Mesenchymal stem cell (in vitro differentiated cells and primary cell): Measurements from ENCODE around the gene ERICH2.

Source experiments
- DNase-seq: peaks from one replicate; pipeline ENCODE4 v3.0.0-alpha.2; 2013
- H2AFZ ChIP-seq: one replicate; pipeline ENCODE4 v1.6.1; 2013; ENCODE audit warnings: low read depth, mild to moderate bottlenecking, control low read depth, inconsistent platforms, low read length, moderate library complexity
- H2AK5ac ChIP-seq: 2 replicates; pipeline ENCODE4 v1.6.1; 2013; ENCODE audit warnings: low read length, moderate library complexity, mild to moderate bottlenecking, inconsistent platforms; ENCODE audit not compliant: severe bottlenecking
- H2BK120ac ChIP-seq: one replicate; pipeline ENCODE4 v1.6.1; 2013; ENCODE audit warnings: low read depth, mild to moderate bottlenecking, inconsistent platforms, low read length, moderate library complexity
- H2BK12ac ChIP-seq, 2 experiments: one replicate each; pipeline ENCODE4 v1.6.1; 2013; ENCODE audit warnings: inconsistent platforms in 2 of 2, low read length in 2 of 2, mild to moderate bottlenecking in 2 of 2, moderate library complexity in 2 of 2, control low read depth in 1 of 2
- H2BK15ac ChIP-seq: one replicate; pipeline ENCODE4 v1.6.1; 2013; ENCODE audit warnings: mild to moderate bottlenecking, low read depth, inconsistent platforms; ENCODE audit not compliant: poor library complexity, severe bottlenecking
- H2BK5ac ChIP-seq: 2 replicates; pipeline ENCODE4 v1.6.1; 2013; ENCODE audit warnings: low read depth, mild to moderate bottlenecking, low read length, control low read depth, inconsistent platforms; ENCODE audit not compliant: poor library complexity, severe bottlenecking
- H3K14ac ChIP-seq, 2 experiments: one replicate each; pipeline ENCODE4 v1.6.1; 2013; ENCODE audit warnings: inconsistent platforms in 2 of 2, low read length in 2 of 2, control low read depth in 1 of 2, mild to moderate bottlenecking in 1 of 2, moderate library complexity in 1 of 2
- H3K18ac ChIP-seq, 2 experiments: one replicate each; pipeline ENCODE4 v1.6.1; 2013; ENCODE audit warnings: inconsistent platforms in 2 of 2, low read length in 2 of 2, control low read depth in 1 of 2, low read depth in 1 of 2, mild to moderate bottlenecking in 1 of 2
- H3K23ac ChIP-seq, 2 experiments: one replicate each; pipeline ENCODE4 v1.6.1; 2013; ENCODE audit warnings: inconsistent platforms in 2 of 2, low read length in 2 of 2, mild to moderate bottlenecking in 2 of 2, moderate library complexity in 2 of 2, control low read depth in 1 of 2
- H3K27ac ChIP-seq: 2 replicates; pipeline ENCODE4 v1.5.1; 2013; ENCODE audit warnings: mild to moderate bottlenecking, moderate library complexity, low read length, control low read depth, inconsistent platforms; ENCODE audit not compliant: poor library complexity, severe bottlenecking
- H3K27me3 ChIP-seq, 2 experiments: 2 replicates each; pipeline versions ENCODE4 v1.6.1 to v1.7.0; 2013; ENCODE audit warnings: low read length in 2 of 2, mild to moderate bottlenecking in 2 of 2, moderate library complexity in 2 of 2, control low read depth in 1 of 2, inconsistent platforms in 1 of 2; ENCODE audit not compliant: control insufficient read depth in 1 of 2, insufficient read depth in 1 of 2
- H3K36me3 ChIP-seq, 2 experiments: 2 replicates each; pipeline versions ENCODE4 v1.6.1 to v1.7.0; 2013; ENCODE audit warnings: low read length in 2 of 2, control low read depth in 1 of 2, inconsistent platforms in 1 of 2, low read depth in 1 of 2, mild to moderate bottlenecking in 1 of 2; ENCODE audit not compliant: insufficient read depth in 2 of 2, control insufficient read depth in 1 of 2
- H3K4ac ChIP-seq, 2 experiments: one replicate each; pipeline ENCODE4 v1.6.1; 2013; ENCODE audit warnings: inconsistent platforms in 2 of 2, low read length in 2 of 2, mild to moderate bottlenecking in 2 of 2, moderate library complexity in 2 of 2, control low read depth in 1 of 2, low read depth in 1 of 2
- H3K4me1 ChIP-seq: 2 replicates; pipeline ENCODE4 v1.6.1; 2013; ENCODE audit warnings: low read depth, low read length, control low read depth; ENCODE audit not compliant: control insufficient read depth, insufficient read depth
- H3K4me2 ChIP-seq: 2 replicates; pipeline ENCODE4 v1.6.1; 2013; ENCODE audit warnings: low read length, mild to moderate bottlenecking, inconsistent platforms; ENCODE audit not compliant: poor library complexity, severe bottlenecking
- H3K4me3 ChIP-seq, 2 experiments: 2 replicates each; pipeline versions ENCODE4 v1.5.1 to v1.7.0; 2013; ENCODE audit warnings: low read length in 2 of 2, mild to moderate bottlenecking in 2 of 2, control low read depth in 1 of 2, low read depth in 1 of 2; ENCODE audit not compliant: insufficient read depth in 1 of 2
- H3K79me1 ChIP-seq: replicated peaks from 2 replicates; pipeline ENCODE4 v1.6.1; 2013; ENCODE audit warnings: mild to moderate bottlenecking, control low read depth, low read length, inconsistent platforms; ENCODE audit not compliant: poor library complexity, severe bottlenecking
- H3K9ac ChIP-seq: 2 replicates; pipeline ENCODE4 v1.7.0; 2013; ENCODE audit warnings: mild to moderate bottlenecking, low read length, moderate library complexity
- H3K9me3 ChIP-seq: 2 replicates; pipeline ENCODE4 v1.7.0; 2013; ENCODE audit warnings: mild to moderate bottlenecking, low read length; ENCODE audit not compliant: control insufficient read depth
- H4K8ac ChIP-seq: one replicate; pipeline ENCODE4 v1.6.1; 2013; ENCODE audit warnings: inconsistent platforms, mild to moderate bottlenecking, low read length, moderate library complexity
- H4K91ac ChIP-seq: one replicate; pipeline ENCODE4 v1.6.1; 2013; ENCODE audit warnings: mild to moderate bottlenecking, low read length, inconsistent platforms
- WGBS: methylation state at CpG from one replicate; pipeline ENCODE4 v1.1.7; 2013; ENCODE audit warnings: mixed read lengths; 5-methylcytosine and 5-hydroxymethylcytosine counted together

ERICH2 gene

DNA sequence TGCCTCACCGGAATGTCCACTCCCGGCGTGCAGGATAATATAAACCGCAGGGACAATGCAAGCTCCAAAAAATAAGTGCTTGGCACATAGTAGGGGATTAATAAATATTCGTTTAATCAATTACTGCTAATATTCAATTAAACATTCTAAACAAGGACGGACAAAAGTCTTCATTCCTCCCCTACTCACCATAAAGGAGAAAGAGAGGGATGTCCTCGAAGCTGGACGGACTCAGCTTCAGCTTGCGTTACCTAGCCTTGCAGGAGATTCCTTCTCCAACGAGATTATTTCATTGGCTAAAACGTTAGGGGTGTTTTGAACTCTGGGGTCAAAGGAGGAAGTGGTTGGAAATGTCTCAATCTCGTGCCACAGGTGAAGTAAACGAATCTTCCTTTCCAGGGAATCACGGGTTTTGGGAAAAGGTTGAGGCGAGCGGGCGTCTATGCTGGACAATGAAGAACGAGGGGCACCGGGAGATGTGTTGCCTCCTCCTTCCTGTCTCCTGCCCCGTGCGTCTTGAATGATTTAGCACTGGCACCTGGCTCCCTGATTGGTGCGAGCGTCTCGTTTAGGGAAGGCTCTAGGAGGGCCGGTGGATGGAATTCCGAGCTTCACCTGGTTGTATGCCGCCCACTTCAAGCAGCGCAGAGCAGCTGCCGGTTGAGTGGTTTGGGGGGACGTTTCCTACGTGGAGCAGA is 44.5 kb downstream of the ERICH2 start:
- no peak overlapping the region for H3K4ac ChIP-seq
- no peak overlapping the region for H4K8ac ChIP-seq
- no peak overlapping the region for H3K23ac ChIP-seq
- H3K27ac ChIP-seq = no peak overlapping the region
- H3K9me3 ChIP-seq = no peaks in the 10 kb centered on the region
- H2BK5ac ChIP-seq = no peak overlapping the region
- peaks cover 67 to 68% of the 10 kb centered on the region in 2 experiments for H3K27me3 ChIP-seq
- DNase-seq = no peak
- no peak overlapping the region for H2AK5ac ChIP-seq
- no peak overlapping the region for H3K9ac ChIP-seq
- no peak overlapping the region for H2BK12ac ChIP-seq
- H3K36me3 ChIP-seq = no peaks in the 10 kb centered on the region
- H3K4me1 ChIP-seq = peaks cover 31% of the 10 kb centered on the region
- H3K18ac ChIP-seq = no peak overlapping the region
- H3K79me1 ChIP-seq = no peaks in the 10 kb centered on the region
- H3K4me2 ChIP-seq = no peak overlapping the region
- H3K4me3 ChIP-seq = no peak overlapping the region
- WGBS = 34% methylated on average over 26 of the region's 31 CpGs
- no peak overlapping the region for H4K91ac ChIP-seq
- H2AFZ ChIP-seq = no peak overlapping the region
- no peak overlapping the region for H2BK15ac ChIP-seq
- no peak overlapping the region for H2BK120ac ChIP-seq
- H3K14ac ChIP-seq = no peak overlapping the region

DNA sequence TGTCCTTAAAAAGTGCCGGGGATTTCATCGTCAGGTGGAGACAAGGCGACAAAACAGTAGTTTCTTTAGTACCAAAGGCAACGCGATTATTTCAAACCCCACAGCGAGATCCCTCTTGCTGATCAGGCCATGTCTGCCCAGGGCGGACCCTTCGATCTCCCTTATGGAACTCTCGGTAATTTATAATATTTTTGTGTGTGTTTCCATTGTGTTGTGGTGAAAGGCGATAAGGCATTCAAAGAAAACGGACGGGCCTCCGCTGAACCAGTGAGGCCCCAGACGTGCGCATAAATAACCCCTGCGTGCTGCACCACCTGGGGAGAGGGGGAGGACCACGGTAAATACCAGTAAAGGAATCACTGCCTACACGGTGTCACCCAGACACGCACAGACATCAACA is 45.1 kb downstream of the ERICH2 start:
- Histone ChIP-seq H3K14ac (no peak overlapping the region), H2BK120ac (no peak overlapping the region), H3K4ac (no peak overlapping the region), H4K8ac (no peak overlapping the region), H3K9me3 (no peaks in the 10 kb centered on the region), H3K9ac (no peak overlapping the region), H3K23ac (no peak overlapping the region), H3K18ac (no peak overlapping the region), H3K36me3 (no peaks in the 10 kb centered on the region), H2BK5ac (no peak overlapping the region), H3K4me1 (peaks cover 31% of the 10 kb centered on the region), H4K91ac (no peak overlapping the region), H2AFZ (no peak overlapping the region), H2BK15ac (no peak overlapping the region), H2BK12ac (no peak overlapping the region), H3K4me2 (no peak overlapping the region), H3K79me1 (no peaks in the 10 kb centered on the region), H2AK5ac (no peak overlapping the region), H3K27me3 (peaks cover 73 to 75% of the 10 kb centered on the region in 2 experiments), H3K4me3 (no peak overlapping the region), H3K27ac (no peak overlapping the region)
- WGBS = 21% methylated on average over 14 of the region's 19 CpGs
- DNase-seq = no peak

DNA sequence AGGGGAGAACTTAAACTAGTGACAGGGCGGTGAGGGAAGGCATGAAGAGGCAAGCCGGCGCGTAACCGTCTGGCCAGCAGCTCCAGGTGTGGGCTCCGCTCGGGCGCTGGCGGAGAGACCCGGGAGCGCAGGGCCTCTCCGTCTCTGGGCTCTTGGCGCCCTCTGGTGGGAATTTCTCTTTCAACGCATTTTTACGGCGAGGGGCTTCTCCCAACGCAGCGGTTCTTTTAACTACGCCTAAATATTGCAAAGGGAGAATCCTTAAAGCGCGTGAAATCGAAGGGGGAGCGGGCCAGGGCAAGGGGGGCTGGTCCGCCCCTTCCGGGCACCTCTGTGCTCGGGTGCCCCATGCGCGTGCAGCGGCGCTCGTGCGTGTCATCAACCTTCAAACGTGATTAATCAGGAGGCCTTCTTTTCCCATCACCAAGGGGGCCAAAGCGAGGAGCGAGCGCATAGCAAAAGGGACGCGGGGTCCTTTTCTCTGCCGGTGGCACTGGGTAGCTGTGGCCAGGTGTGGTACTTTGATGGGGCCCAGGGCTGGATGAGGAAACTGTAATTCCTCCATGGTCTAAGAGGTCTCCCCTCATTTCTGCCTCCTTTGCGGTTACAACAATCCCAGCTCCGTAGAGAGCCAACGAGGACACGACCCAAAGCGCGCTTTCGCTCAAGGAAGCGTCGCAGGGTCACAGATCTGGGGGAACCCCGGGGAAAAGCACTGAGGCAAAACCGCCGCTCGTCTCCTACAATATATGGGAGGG is 45.7 kb downstream of the ERICH2 start:
- H3K79me1 ChIP-seq = no peaks in the 10 kb centered on the region
- no peak overlapping the region for H4K8ac ChIP-seq
- H3K4me1 ChIP-seq = peaks cover 31% of the 10 kb centered on the region
- H3K27me3 ChIP-seq = peaks cover 80 to 81% of the 10 kb centered on the region in 2 experiments
- no peaks in the 10 kb centered on the region for H3K9me3 ChIP-seq
- no peak overlapping the region for H2AFZ ChIP-seq
- no peak overlapping the region for H3K4ac ChIP-seq
- no peak overlapping the region for H2BK5ac ChIP-seq
- DNase-seq = peak; percentile 57
- no peak overlapping the region for H4K91ac ChIP-seq
- under 1% methylated on average over 43 of the region's 52 CpGs for WGBS
- peak overlapping the region in 1 of 2 experiments; percentile 65 for H3K4me3 ChIP-seq
- H2BK15ac ChIP-seq = peak overlapping the region; percentile 17
- H3K9ac ChIP-seq = no peak overlapping the region
- H3K4me2 ChIP-seq = peak overlapping the region; percentile 82
- H2BK12ac ChIP-seq = no peak overlapping the region
- H3K36me3 ChIP-seq = no peaks in the 10 kb centered on the region
- no peak overlapping the region for H3K27ac ChIP-seq
- H2AK5ac ChIP-seq = no peak overlapping the region
- no peak overlapping the region for H3K14ac ChIP-seq
- H2BK120ac ChIP-seq = no peak overlapping the region
- peak overlapping the region in 1 of 2 experiments; percentile 43 for H3K23ac ChIP-seq
- H3K18ac ChIP-seq = no peak overlapping the region

DNA sequence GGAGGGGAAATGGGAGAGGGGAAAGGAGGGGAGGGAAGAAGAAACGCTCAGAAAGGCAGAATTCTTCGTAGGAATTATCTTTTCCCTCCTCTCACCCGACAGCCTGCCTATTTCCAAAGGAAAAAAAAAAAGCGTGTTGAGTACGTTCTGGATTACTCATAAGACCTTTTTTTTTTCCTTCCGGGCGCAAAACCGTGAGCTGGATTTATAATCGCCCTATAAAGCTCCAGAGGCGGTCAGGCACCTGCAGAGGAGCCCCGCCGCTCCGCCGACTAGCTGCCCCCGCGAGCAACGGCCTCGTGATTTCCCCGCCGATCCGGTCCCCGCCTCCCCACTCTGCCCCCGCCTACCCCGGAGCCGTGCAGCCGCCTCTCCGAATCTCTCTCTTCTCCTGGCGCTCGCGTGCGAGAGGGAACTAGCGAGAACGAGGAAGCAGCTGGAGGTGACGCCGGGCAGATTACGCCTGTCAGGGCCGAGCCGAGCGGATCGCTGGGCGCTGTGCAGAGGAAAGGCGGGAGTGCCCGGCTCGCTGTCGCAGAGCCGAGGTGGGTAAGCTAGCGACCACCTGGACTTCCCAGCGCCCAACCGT is 46.4 kb downstream of the ERICH2 start, which contains the start of gene GAD1:
Gene GAD1, plus strand, starts transcription at position 384 of the 589 bp plus-strand sequence. CDS start 1,705 bp downstream, outside the sequence.
- peak; percentile 48 for DNase-seq
- Histone ChIP-seq H2BK120ac (no peak within 1 kb of the TSS), H3K79me1 (no peaks in the 10 kb centered on the region), H3K36me3 (no peaks in the 10 kb centered on the region), H2AFZ (no peak within 1 kb of the TSS), H3K4ac (no peak within 1 kb of the TSS), H3K4me3 (peak within 1 kb of the TSS; percentile 31 to 65), H2BK12ac (no peak within 1 kb of the TSS), H2BK15ac (peak within 1 kb of the TSS; percentile 17), H3K27me3 (peaks cover 86 to 87% of the 10 kb centered on the region in 2 experiments), H3K27ac (no peak within 1 kb of the TSS), H4K91ac (no peak within 1 kb of the TSS), H3K9me3 (no peaks in the 10 kb centered on the region), H3K14ac (no peak within 1 kb of the TSS), H2AK5ac (no peak within 1 kb of the TSS), H3K9ac (no peak within 1 kb of the TSS), H3K18ac (no peak within 1 kb of the TSS), H4K8ac (no peak within 1 kb of the TSS), H3K23ac (peak within 1 kb of the TSS in 1 of 2 experiments; percentile 65), H2BK5ac (no peak within 1 kb of the TSS), H3K4me1 (peaks cover 31% of the 10 kb centered on the region), H3K4me2 (peak within 1 kb of the TSS; percentile 82)
- under 1% methylated on average over 33 of the region's 49 CpGs for WGBS
